ENCODE results near the gene S1PR3. TPM values are rescaled to one million over a fixed set of nuclear protein-coding genes. Genes with fewer than 3 reads are reported as not detected.
A peak's percentile ranks its signal among the peaks of the same experiment; 100 is the strongest.

Gene S1PR3
- total RNA-seq, 2 donors from 2014 or later = 26.8 to 34.7 TPM

- H3K36me3 ChIP-seq = peaks cover 18% of the 10 kb centered on the region
- no peaks in the 10 kb centered on the region for H3K9me3 ChIP-seq
- H3K27ac ChIP-seq = no peak overlapping the region
- peak; percentile 54 for DNase-seq (ENCODE audit: low spot score)
- TF ChIP-seq CTCF (IDR thresholded peaks at IDR 0.05) = no peak
- no peaks in the 10 kb centered on the region for H3K27me3 ChIP-seq
- peaks cover 0 to 61% of the 10 kb centered on the region in 2 donors for H3K4me1 ChIP-seq
- H3K4me3 ChIP-seq = peak overlapping the region; percentile 83 to 89
Observed at GRCh38 chr9:88994469-88995199, 3.4 kb downstream of the S1PR3 start.

DNA sequence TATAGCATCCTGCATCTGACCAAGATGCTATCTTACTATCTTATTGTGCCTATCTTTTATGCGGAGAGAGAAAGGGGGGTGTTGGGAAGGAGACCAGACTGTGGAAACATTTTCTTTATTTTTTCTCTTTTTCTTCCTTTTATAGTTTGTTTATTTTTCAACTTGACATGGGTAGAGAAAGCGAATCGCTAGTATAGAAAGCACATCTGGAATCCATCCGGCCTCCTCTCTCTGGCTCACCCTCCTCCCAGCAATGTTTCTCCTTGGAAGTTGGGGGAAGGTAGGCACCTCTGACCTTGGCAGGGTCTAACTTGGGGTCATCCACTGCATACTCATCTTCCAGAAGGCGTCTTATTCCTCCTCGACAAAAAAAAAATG, 3.9 kb downstream of the S1PR3 start:
- Histone ChIP-seq H3K4me1 (peaks cover 0 to 62% of the 10 kb centered on the region in 2 donors), H3K4me3 (no peak overlapping the region), H3K36me3 (peaks cover 18% of the 10 kb centered on the region), H3K27ac (no peak overlapping the region), H3K27me3 (no peaks in the 10 kb centered on the region), H3K9me3 (no peaks in the 10 kb centered on the region)
- no peak for TF ChIP-seq CTCF (IDR thresholded peaks at IDR 0.05)
- no peak for DNase-seq (ENCODE audit: low spot score)

DNA sequence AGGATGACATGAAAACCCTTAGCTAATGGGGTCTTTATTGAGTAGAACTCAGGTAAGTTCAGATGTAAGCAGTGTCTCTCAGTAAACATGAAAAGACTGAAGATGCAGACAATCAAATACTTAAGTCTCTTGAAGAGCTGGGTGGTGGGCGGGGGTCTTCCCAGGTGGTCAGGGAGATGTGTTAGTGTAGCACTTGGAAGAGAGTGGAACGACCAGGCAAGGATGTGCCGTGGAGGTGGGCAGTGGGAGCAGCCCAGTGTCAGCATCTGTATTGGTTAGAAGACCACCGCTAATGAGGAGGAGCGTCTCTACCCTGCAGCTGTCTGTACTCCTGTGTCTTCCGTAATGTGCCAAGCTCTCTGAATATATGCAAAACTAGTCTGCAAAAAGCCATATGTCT, 4.4 kb downstream of the S1PR3 start:
- peaks cover 0 to 62% of the 10 kb centered on the region in 2 donors for H3K4me1 ChIP-seq
- TF ChIP-seq CTCF (IDR thresholded peaks at IDR 0.05) = no peak
- H3K27ac ChIP-seq = no peak overlapping the region
- H3K27me3 ChIP-seq = no peaks in the 10 kb centered on the region
- H3K36me3 ChIP-seq = peaks cover 18% of the 10 kb centered on the region
- H3K4me3 ChIP-seq = no peak overlapping the region
- no peak for DNase-seq (ENCODE audit: low spot score)
- H3K9me3 ChIP-seq = no peaks in the 10 kb centered on the region

DNA sequence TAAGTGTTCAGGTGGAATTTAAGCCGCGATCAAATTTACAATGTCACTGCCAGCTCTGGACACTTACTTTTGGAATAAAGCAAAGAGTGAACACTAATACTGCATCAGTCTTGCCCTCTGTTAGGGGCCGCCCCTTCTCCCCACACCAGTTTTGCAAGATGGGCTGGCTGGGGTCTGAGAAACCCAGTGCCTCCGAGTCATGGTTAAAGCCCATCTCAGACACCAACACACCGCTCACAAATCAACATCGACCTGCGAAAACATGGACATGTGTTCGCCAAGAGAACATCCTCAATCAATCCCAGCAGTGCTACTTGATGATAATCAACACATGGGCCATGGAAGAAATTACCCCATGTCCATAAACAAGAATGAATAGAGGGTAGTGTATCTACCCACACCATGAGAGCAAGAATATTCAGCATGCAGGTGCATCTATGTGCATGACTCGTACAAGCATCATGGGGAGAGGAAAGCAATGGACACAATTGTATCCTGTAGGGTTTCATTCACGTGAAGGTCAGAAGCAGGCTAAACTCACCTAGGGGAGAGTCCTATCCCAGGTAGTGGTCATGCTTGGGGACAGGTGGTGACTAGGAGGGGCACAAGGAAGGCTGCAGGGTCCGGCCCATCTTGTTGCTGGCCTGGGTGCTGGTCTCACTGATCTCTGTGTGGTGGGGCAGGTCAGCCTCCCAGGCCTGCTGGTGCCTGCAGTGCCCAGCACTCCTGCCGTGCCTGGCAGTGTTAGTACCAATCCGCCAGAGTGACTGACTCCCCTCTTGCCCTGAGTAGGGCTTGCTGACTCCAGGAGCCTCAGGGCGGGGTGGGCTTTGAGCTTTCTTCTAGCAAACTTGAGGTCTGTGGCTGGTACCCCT, 5.0 kb downstream of the S1PR3 start:
- Histone ChIP-seq H3K27ac (no peak overlapping the region), H3K27me3 (no peaks in the 10 kb centered on the region), H3K9me3 (no peaks in the 10 kb centered on the region), H3K36me3 (peaks cover 18% of the 10 kb centered on the region), H3K4me1 (peaks cover 0 to 67% of the 10 kb centered on the region in 2 donors), H3K4me3 (no peak overlapping the region)
- DNase-seq (ENCODE audit: low spot score) = no peak
- no peak for TF ChIP-seq CTCF (IDR thresholded peaks at IDR 0.05)

DNA sequence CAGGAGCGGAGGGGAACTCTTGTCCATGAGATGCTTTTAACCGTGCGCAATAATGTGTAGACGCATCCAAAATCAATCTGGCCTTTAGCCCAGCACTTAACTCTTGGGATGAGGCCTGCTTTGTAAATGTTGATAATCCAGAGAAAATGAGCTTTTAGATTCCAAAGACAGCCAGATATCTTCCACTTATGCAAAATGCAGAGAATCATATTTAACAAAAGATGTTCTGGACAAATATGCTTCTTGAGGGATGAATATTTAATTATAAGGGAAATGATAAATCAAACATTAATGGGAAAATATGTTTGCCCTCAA, 5.6 kb downstream of the S1PR3 start:
- DNase-seq (ENCODE audit: low spot score) = no peak
- Histone ChIP-seq H3K4me1 (peaks cover 0 to 67% of the 10 kb centered on the region in 2 donors), H3K27ac (no peak overlapping the region)

More for the DNA sequence above, 5.6 kb downstream of the S1PR3 start:
- no peak overlapping the region for H3K4me3 ChIP-seq
- no peak for TF ChIP-seq CTCF (IDR thresholded peaks at IDR 0.05)
- H3K9me3 ChIP-seq = no peaks in the 10 kb centered on the region
- no peaks in the 10 kb centered on the region for H3K27me3 ChIP-seq
- peaks cover 18% of the 10 kb centered on the region for H3K36me3 ChIP-seq

All from right atrium auricular region (tissue), 2 donors.